ENCODE measurements around the gene ABHD4. TPM values are rescaled to one million over a fixed set of nuclear protein-coding genes. Genes with fewer than 3 reads are reported as not detected.

ABHD4 gene
- total and polyA plus RNA-seq, 10 of the 15 experiments (the other 5 are each of a cell fraction or from before 2014, with no cell fraction given) = 5.4 to 28.7 (median 10.8) TPM

GRCh38 chr14:22610931-22611330 is 12.8 kb downstream of the ABHD4 start:
- no peaks in the 10 kb centered on the region for H3K27me3 ChIP-seq (replicated peaks in 1 of 2; ENCODE audit: control insufficient read depth in 2 of 2, insufficient read depth in 2 of 2, low read length in 1 of 2)
- peaks cover 0 to 11% of the 10 kb centered on the region in 2 experiments; a peak in 2 of 4 replicates for H3K36me3 ChIP-seq (ENCODE audit: control insufficient read depth in 2 of 2, insufficient read depth in 2 of 2, low read length in 1 of 2)
- no peak overlapping the region for H2AFZ ChIP-seq (ENCODE audit: control insufficient read depth, low read depth, low read length)
- SMC1A ChIA-PET (ENCODE audit: uncharacterized antibody, unreplicated experiment) = no interaction called here
- CTCF ChIA-PET = no interaction called here
- H3K9ac ChIP-seq (ENCODE audit: control insufficient read depth, insufficient read depth, low read length) = no peak overlapping the region
- no peak overlapping the region for H3K27ac ChIP-seq (ENCODE audit: control insufficient read depth, insufficient read depth)
- no peaks in the 10 kb centered on the region for H3K79me2 ChIP-seq (ENCODE audit: control insufficient read depth, insufficient read depth, low read length)
- DNase-seq (ENCODE audit: low read depth, low spot score) (no peak), FAIRE-seq (no peak), ATAC-seq (no peak)
- H3K4me3 ChIP-seq = no peak overlapping the region
- no peaks in the 10 kb centered on the region; the same call in 2 of the 3 replicates for H3K9me3 ChIP-seq (replicated peaks; ENCODE audit: control insufficient read depth, insufficient read depth, low read length)
- POLR2A ChIA-PET = no interaction called here
- 83% methylated on average over 2 of the region's 2 CpGs for WGBS (ENCODE audit: insufficient coverage, insufficient replicate concordance, low lambda C conversion rate, missing lambda C conversion rate)
- intact Hi-C loops (cut with micrococcal nuclease; ENCODE audit: unreplicated experiment) = no loop called here
- RAD21 ChIA-PET (ENCODE audit: unreplicated experiment) = no interaction called here
- in situ Hi-C loops (cut with MboI) = no loop called here
- no peak overlapping the region for H3K4me2 ChIP-seq (ENCODE audit: control insufficient read depth, insufficient read depth)
- no TSS peak for BruUV-seq (replicated peaks)
- TF ChIP-seq KLF5 (IDR thresholded peaks at IDR 0.05; ENCODE audit: partially characterized antibody) = no peak
- TF ChIP-seq TCF7 (IDR thresholded peaks at IDR 0.05; ENCODE audit: borderline replicate concordance) = no peak
- no peak for TF ChIP-seq NFIC (IDR thresholded peaks at IDR 0.05; ENCODE audit: low read depth, low read length)
- no peak for TF ChIP-seq NFYB (IDR thresholded peaks at IDR 0.05; ENCODE audit: insufficient read depth, low read depth, low read length)
- no peak for TF ChIP-seq GABPA (IDR thresholded peaks at IDR 0.05; ENCODE audit: low read depth)
- no peak for TF ChIP-seq NFYA (IDR thresholded peaks at IDR 0.05; ENCODE audit: borderline replicate concordance, low read depth, low read length)
- no peak for TF ChIP-seq NBN (IDR thresholded peaks at IDR 0.05)
- TF ChIP-seq CREM (IDR thresholded peaks at IDR 0.05; ENCODE audit: low read depth) = no peak
- TF ChIP-seq IRF3 (IDR thresholded peaks at IDR 0.05) = no peak
- TF ChIP-seq TAF1 (IDR thresholded peaks at IDR 0.05; ENCODE audit: borderline replicate concordance, low read depth, low read length) = no peak
- no peak for TF ChIP-seq ATF3 (IDR thresholded peaks at IDR 0.05; ENCODE audit: borderline replicate concordance, extremely low read depth, low read depth, low read length)
- TF ChIP-seq NR2F1 (conservative IDR thresholded peaks at IDR 0.05) = no peak
- TF ChIP-seq, protein P1, sequence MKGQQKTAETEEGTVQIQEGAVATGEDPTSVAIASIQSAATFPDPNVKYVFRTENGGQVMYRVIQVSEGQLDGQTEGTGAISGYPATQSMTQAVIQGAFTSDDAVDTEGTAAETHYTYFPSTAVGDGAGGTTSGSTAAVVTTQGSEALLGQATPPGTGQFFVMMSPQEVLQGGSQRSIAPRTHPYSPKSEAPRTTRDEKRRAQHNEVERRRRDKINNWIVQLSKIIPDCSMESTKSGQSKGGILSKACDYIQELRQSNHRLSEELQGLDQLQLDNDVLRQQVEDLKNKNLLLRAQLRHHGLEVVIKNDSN (IDR thresholded peaks at IDR 0.05; ENCODE audit: borderline replicate concordance, extremely low read length, insufficient read depth, low read depth, low read length) = no peak
- no peak for TF ChIP-seq FOXK2 (IDR thresholded peaks at IDR 0.05)
- TF ChIP-seq CBFB (IDR thresholded peaks at IDR 0.05; ENCODE audit: low read depth) = no peak
- TF ChIP-seq POU2F2 (IDR thresholded peaks at IDR 0.05; ENCODE audit: borderline replicate concordance, low read depth, low read length) = no peak
- TF ChIP-seq NR2C1 (IDR thresholded peaks at IDR 0.05) = no peak
- H3K4me1 ChIP-seq (ENCODE audit: control insufficient read depth, insufficient read depth, low read length) = peaks cover 5% of the 10 kb centered on the region
- H4K20me1 ChIP-seq (ENCODE audit: control insufficient read depth, insufficient read depth) = no peaks in the 10 kb centered on the region
